Cardiac fibroblast (primary cell): ENCODE results near the gene LRRN4.

ENCODE experiments used
- DNase-seq, 2 donors: peaks; one replicate each; pipeline versions ENCODE4 v3.0.0 to v3.0.0-alpha.2; 2010; ENCODE audit warnings: low read depth in 2 of 2
- H3K4me3 ChIP-seq, 2 donors: replicated peaks in 1 of 2; 1 replicate in 1 of 2; 2 replicates in 1 of 2; pipeline ENCODE4 v1.5.1; 2011; ENCODE audit warnings: low read depth in 2 of 2, low read length in 2 of 2, mild to moderate bottlenecking in 2 of 2, moderate library complexity in 1 of 2
- TF ChIP-seq, protein P1 (sequence below): IDR thresholded peaks from one replicate; pipeline ENCODE4 v1.5.1; 2011; ENCODE audit warnings: low read depth, mild to moderate bottlenecking, low read length, inconsistent platforms

LRRN4 gene

DNA sequence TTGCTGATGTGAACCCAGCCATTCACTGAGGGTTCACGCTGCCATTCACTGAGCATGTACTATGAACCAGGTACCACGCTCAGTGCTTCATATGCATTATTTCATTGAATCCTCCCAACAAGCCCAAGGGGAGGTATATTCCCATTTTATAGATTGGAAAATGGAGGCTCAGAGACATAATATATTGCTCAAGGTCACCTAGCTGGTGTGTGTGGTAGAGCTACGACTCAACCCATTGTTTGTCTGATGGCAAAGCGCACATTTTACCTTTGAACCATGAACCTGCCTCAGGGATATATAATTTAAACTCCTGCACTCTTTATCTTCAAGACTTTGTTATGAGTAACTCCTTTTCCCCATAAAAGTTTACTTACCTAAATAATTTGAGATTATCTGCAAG lies 40.7 kb upstream of the LRRN4 start:
- H3K4me3 ChIP-seq, result no peak overlapping the region
- DNase-seq, result no peak
- TF ChIP-seq, protein P1, sequence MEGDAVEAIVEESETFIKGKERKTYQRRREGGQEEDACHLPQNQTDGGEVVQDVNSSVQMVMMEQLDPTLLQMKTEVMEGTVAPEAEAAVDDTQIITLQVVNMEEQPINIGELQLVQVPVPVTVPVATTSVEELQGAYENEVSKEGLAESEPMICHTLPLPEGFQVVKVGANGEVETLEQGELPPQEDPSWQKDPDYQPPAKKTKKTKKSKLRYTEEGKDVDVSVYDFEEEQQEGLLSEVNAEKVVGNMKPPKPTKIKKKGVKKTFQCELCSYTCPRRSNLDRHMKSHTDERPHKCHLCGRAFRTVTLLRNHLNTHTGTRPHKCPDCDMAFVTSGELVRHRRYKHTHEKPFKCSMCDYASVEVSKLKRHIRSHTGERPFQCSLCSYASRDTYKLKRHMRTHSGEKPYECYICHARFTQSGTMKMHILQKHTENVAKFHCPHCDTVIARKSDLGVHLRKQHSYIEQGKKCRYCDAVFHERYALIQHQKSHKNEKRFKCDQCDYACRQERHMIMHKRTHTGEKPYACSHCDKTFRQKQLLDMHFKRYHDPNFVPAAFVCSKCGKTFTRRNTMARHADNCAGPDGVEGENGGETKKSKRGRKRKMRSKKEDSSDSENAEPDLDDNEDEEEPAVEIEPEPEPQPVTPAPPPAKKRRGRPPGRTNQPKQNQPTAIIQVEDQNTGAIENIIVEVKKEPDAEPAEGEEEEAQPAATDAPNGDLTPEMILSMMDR, result no peak

DNA sequence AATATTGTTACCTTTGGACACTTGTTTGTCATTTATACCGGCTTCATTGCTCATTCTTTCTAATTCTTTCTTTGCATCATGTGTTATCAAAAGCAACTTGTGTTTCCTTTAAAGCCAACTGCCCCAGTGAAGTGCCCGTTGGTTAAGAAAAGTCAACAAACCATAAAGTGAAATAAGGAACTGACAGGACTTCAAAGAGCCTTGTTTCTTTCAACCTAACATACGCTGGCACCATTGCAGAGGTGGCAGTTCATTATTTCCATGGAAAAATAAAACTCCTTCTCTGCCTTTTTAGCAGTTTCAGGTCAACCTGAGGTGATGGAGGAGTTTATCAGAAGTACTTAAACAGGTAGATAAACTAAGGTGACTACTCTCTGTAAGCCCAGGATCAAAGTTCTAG lies 40.2 kb upstream of the LRRN4 start:
- TF ChIP-seq, protein P1, result no peak
- no peak overlapping the region for H3K4me3 ChIP-seq
- no peak for DNase-seq

DNA sequence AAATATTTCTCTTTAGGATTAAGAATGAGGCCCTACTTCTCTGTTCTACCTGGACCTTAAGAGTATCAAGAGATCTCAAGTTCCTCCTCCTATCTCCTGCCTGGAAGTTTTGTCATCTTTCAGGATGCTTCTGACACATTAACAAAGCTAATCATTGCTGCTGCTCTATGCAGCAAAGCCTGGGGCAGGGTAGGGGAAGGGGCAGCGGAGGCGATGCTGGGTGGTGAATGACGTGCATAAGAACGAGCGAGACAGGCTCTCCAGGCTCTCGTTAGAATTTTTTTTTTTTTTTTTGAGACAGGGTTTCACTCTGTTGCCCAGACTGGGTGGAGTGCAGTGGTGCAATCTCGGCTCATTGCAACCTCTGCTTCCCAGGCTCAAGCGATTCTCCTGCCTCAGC lies 37.8 kb upstream of the LRRN4 start:
- no peak overlapping the region for H3K4me3 ChIP-seq
- TF ChIP-seq, protein P1, result no peak
- DNase-seq, result no peak

DNA sequence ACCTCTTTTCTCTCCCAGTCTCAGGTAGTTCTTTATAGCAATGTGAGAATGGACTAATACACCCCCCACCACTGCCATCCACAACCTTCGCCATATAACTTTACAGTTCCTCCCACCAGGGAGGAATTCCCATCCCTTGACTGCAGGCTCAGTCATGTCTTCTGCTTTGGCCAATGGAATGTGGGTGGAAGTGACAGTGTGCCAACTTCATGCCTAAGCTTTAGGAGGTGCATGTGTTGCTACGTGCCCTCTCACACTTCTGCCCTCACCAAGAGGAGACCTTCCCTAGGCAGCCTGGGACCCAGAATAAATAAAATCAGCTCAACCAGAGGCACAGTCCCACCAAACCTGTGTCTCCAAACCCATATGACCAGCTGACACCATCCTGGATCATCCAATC lies 33.0 kb upstream of the LRRN4 start:
- H3K4me3 ChIP-seq, result no peak overlapping the region
- TF ChIP-seq, protein P1, result no peak
- DNase-seq, result no peak

DNA sequence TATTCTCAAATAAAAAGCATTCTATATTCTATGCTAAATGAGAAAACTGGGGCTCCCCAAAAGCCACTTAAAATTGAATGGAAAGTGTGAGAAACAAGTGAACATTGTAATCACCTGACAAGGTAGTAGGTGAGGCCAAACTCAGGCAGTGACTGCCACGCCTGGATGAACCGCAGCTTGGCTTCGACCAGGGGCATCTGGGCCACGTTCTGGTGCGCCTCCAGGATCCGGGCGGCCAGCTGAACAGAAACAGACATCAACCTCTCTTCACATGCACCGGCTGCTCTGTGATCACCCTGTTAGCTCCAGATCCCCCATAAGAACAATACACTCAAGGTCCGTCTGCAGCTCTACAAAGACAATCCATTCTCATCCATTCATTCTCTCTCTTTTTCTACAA lies 30.1 kb upstream of the LRRN4 start:
- no peak overlapping the region for H3K4me3 ChIP-seq
- TF ChIP-seq, protein P1, result no peak
- DNase-seq, result no peak

DNA sequence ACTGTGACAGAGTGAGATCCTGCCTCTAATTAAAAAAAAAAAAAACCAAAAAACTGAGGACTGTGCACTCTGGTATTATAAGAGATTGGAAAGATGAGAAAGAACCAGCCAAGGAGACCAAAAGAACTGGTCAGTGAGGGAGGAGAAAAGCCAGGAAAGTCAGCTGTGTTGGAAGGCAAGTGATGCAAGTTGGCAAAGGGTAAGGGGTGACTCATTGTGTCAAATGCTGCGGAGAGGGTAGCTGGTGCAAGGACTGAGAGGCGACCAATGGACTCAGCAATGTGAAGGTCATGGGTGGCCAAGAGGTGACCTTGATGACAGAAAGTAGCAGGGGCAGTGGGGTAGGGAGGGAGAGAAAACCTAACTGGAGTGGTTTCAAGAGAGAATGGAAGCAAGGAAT lies 27.4 kb upstream of the LRRN4 start:
- peak; percentile 67 to 69 for DNase-seq
- TF ChIP-seq, protein P1, result no peak

DNA sequence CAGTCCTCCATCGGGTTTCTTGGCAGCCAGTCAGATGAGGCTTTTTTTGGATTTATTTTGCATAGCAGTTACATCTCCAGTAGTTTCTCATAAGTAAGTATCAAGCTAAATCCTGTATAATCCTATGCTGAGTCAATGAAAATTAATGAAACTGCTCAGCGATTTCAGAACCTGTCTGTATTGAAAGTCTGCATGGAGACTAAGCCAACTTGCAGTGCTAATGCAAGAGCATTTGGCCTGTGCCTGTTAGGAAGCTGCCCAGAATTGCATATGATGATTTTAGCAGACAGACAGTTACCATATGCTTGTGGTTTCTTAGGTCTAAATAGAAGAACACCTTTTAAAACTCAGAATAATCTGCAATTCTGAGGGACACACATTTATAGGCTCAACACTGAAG lies 25.2 kb upstream of the LRRN4 start:
- TF ChIP-seq, protein P1, result no peak
- H3K4me3 ChIP-seq, result no peak overlapping the region
- DNase-seq, result no peak

More for the DNA sequence above, 27.4 kb upstream of the LRRN4 start:
- H3K4me3 ChIP-seq, result no peak overlapping the region
